Activated CD4-positive, alpha-beta T cell treated with anti-CD3 and anti-CD28 coated beads for 24 hours (primary cell): ENCODE results near the gene OSBPL9.

Experiments
- DNase-seq, 2 donors: peaks; one replicate each; pipeline ENCODE4 v3.0.0-alpha.2; 2020; ENCODE audit warnings: low read depth in 2 of 2

OSBPL9 gene, protein sequence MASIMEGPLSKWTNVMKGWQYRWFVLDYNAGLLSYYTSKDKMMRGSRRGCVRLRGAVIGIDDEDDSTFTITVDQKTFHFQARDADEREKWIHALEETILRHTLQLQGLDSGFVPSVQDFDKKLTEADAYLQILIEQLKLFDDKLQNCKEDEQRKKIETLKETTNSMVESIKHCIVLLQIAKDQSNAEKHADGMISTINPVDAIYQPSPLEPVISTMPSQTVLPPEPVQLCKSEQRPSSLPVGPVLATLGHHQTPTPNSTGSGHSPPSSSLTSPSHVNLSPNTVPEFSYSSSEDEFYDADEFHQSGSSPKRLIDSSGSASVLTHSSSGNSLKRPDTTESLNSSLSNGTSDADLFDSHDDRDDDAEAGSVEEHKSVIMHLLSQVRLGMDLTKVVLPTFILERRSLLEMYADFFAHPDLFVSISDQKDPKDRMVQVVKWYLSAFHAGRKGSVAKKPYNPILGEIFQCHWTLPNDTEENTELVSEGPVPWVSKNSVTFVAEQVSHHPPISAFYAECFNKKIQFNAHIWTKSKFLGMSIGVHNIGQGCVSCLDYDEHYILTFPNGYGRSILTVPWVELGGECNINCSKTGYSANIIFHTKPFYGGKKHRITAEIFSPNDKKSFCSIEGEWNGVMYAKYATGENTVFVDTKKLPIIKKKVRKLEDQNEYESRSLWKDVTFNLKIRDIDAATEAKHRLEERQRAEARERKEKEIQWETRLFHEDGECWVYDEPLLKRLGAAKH

DNA sequence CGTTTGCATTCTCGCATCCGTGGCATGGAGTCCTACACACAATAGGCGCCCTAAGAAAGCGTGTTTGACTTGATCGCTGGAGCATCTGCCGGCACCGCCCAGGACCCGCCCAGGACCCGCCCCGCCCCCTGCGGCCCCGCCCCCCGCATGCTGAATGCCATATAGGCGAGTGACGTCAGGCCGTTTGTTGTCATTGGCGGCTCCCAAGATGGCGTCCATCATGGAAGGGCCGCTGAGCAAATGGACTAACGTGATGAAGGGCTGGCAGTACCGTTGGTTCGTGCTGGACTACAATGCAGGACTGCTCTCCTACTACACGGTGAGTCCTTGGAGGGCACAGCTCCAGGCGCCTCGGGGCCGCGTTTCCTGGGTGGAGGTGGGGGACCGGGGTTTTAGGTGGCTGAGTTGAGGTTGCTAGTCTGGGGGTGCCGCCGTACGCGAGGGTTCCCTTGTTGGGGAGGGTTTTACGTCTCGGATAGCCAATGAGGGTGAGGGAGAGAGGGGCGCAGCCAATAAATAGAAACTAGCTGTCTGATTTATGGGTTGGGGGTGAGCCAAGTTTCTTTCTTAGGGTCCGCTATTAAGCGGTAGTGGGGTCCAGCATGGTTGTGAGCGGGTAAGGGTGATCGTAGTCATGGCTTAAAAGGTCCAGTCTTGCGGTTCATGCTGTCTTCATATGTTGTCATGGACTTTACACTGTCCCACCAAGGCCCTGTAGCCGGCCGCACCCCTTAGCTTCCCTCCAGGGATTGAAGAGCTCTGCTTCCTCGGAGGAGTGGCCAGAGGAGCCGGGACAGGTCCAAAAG is at the start of gene OSBPL9:
OSBPL9 (plus strand) TSS at position 190 of the 806 bp plus-strand sequence; CDS start at position 209, 19 bp downstream.
- peak; percentile 75 to 78 for DNase-seq

DNA sequence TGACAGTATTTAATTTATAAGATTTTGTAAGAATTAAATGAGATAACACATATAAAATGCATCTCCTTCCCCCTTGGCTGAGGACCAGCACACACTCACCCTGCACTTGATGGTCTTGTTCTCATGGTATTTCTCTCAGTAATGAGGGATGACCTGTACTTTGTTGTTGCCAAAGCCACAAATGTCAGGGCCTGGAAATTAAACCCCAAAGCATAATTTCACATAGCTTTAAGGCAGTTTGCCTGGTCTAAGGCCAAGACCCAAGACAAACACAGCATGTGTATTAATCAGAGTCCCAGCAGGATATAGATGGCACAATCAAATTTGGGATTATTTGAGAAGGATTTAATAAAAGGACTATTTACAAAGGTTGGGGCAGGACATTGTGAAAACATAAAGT is 49.2 kb upstream of the OSBPL9 start:
- DNase-seq: no peak

GRCh38 chr1:51568231-51568935 is 48.5 kb upstream of the OSBPL9 start:
- no peak for DNase-seq

- DNase-seq: peak in 1 of 2 donors; percentile 39
These were observed 47.4 kb upstream of the OSBPL9 start for GRCh38 chr1:51569284-51570062.

DNA sequence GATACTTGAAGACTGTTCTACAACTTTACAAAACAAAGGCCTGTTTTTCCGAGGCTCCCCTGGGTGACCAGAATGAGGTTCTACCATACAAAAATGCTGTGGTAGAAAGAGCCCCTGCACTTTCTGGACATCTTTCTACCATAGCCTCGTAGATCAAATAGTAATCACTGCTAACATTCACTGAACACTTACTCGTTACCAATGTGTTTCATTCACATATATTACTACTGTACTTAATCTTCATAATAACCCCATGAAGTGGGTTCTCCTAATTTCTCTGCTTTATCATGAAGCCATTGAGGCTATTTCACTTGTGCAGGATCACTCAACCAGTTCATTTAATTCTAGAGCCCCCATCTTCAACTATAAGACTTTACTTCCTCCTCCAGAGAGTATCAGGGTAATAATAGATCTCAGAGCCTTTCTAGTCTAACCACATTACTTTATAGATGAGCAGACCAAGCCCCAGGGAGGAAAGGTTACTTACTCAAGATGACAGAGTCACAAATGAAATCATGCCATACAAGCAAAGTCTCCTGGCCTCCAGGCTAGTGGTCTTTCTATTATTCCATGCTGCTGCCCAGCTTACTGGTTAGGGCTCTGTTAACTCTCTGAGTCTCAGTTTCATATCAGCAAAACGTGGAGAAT is 46.7 kb upstream of the OSBPL9 start:
- no peak for DNase-seq

- DNase-seq: no peak
These were observed 44.5 kb upstream of the OSBPL9 start for GRCh38 chr1:51572365-51572764.

DNA sequence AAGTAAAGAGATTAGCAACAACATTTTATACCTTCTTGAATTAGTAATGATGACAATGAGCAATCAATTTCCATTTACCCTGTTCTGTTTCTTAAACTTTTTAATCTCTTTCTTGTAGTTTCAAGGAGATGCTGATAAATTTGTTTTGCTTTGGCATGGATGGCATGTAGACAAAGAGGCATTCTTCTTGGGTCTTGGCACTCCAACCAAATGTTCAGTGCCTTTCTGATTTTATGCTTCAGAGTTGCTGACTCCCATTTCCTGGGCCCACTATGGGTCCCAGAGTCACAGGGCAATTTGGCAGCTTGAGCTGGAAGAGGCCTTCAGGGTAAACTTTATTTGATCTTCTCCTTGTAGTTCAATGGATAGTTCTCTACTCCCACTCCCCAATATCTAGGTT is 42.1 kb upstream of the OSBPL9 start:
- DNase-seq: no peak

GRCh38 chr1:51575406-51576084 is 41.3 kb upstream of the OSBPL9 start:
- no peak for DNase-seq

DNA sequence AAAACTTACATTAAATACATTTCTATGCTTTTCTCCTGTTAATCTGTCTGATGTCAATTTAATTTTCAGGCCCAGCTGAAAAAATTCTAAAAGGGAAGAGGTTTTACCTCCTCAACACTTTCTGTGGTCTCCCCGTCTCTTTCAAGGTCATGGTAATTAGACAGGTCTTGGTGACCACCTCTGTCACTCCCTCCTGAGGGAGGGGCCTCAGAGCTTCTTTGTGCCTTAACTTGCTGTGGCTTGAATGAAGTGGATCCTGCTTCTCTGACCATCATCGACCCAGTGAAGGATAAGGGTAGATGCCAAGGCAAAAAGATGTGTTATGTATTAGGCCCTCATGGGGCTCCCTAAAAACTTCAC is 40.8 kb upstream of the OSBPL9 start:
- DNase-seq: no peak

GRCh38 chr1:51576923-51577322 is 40.0 kb upstream of the OSBPL9 start:
- no peak for DNase-seq

DNA sequence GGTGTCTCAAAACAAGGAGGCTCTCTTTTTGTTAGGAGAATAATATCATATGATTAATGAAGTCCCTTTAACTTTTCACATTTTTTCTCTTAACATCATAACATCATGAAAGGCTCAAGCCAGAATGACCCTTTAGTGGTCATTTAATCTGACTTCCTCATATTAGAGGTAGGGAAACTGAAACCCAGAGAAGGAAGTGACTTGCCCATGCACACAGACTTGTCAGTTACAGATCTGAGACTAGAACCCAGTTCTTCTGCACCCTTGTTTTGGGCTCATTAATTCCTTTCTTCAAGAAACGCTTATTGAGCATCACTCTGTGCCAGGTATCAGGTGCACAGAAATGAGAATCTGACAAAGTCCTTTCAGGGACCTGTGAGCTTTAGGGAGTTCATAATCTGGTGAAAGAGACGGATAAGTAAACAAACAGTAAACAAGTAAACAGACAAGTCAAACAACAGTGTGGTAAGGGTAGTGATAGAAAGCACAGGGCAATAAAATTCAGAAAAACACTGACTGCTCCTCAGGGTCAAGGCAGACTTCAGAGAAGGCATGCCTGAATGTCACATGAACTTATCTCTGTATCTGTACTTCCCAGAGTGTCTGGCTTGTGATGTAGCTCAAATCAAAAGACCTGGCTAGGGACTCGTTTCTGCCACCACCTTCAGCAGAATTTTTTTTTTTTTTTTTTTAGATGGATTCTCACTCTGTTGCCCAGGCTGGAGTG is 38.3 kb upstream of the OSBPL9 start:
- DNase-seq: no peak

GRCh38 chr1:51581238-51581637 is 35.7 kb upstream of the OSBPL9 start:
- no peak for DNase-seq

GRCh38 chr1:51583532-51583931 is 33.4 kb upstream of the OSBPL9 start:
- no peak for DNase-seq

- DNase-seq: no peak
These were observed 32.9 kb upstream of the OSBPL9 start for GRCh38 chr1:51584021-51584420.

DNA sequence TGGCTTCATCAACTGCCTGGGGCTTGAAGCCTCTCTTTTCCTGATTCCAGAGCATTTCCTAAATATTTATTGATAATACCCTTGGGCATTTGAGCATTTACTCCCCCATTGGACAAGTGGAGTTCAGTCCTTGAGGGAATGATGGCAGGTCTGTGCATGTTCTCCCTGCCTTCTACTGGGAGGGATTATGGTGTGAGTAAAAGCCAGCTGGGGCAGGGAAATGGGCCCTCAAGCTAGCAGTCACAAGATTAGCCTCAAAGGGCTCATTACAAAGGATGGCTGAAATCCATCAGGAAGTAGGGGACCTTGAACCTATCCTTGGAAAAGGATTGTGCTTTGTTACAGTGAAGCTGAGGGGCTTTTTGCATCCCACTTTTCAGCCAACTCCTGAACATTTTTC is 24.2 kb upstream of the OSBPL9 start:
- no peak for DNase-seq

- DNase-seq: no peak
These were observed 22.2 kb upstream of the OSBPL9 start for GRCh38 chr1:51594716-51595115.

- no peak for DNase-seq
These were observed 16.4 kb upstream of the OSBPL9 start for GRCh38 chr1:51600529-51600928.

DNA sequence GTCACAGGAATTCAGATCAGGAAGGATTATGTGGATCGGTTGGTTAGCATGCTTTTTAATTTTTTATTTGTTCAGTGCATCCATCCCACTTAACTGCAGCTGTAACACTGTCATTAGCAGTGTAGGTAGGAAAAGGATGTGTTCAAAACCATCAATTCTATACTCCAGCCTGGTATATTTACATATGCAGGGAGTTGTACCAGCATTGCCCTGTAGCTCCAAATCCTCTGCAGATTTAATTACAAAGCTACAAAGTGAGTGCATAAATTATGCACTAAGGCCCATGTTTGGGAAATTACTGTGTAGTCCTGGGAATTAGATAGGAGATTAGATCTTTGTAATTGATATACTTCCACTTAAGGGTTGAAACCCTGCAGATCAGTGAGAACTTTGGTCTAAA is 15.9 kb upstream of the OSBPL9 start:
- no peak for DNase-seq
